ENCODE measurements around the gene ATP8A2. TPM values are rescaled to one million over a fixed set of nuclear protein-coding genes. Genes with fewer than 3 reads are reported as not detected.

The ATP8A2 gene
- polyA plus RNA-seq, 1 donor = 2.1 TPM

DNA sequence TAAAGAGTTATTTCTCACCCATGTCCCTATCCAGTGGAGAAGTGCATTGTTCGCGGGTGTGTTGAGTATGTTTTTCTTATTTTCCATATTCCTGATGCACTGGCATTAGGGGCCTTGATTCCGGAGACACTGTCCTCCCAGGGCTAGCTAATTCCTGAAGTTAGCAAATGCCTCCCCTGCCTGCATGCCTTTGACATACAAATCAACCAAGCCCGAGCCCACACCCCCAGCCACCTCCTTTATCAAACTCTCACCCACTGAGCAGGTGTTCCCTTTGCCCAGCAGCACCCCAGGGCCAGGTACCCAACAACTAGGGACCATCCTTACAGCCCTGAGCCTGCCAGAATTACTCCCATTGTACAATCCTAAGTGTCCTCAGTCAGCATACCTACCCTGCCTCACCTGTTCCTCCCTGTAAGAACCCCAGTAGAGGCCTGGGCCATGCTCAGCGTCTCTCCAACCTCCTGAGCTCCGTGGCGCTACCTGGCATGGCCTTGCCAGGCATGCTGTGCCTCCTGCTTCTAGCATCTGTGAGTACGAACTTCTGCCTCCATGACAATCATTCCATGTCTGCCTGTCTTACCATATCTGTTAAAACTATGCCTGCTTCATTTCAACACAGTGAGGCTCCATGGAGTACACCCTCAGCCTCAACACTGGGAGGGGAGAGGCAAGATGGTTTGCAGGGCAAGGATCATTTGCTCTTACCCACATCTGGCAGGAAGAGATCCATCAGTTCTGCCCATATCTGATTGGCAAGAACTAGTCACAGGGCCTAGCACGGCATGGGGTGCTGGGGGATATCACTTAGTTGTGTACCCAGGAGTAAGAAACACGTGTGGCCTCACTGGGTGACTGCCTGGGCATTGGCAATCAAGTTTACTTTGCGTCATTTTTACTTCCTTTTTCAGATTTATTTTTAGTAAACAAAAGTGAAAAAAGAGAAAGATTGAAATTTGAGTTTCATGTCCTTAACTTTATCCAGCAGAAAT lies 476.2 kb downstream of the ATP8A2 start:
- DNase-seq (ENCODE audit: low read depth) = no peak

DNA sequence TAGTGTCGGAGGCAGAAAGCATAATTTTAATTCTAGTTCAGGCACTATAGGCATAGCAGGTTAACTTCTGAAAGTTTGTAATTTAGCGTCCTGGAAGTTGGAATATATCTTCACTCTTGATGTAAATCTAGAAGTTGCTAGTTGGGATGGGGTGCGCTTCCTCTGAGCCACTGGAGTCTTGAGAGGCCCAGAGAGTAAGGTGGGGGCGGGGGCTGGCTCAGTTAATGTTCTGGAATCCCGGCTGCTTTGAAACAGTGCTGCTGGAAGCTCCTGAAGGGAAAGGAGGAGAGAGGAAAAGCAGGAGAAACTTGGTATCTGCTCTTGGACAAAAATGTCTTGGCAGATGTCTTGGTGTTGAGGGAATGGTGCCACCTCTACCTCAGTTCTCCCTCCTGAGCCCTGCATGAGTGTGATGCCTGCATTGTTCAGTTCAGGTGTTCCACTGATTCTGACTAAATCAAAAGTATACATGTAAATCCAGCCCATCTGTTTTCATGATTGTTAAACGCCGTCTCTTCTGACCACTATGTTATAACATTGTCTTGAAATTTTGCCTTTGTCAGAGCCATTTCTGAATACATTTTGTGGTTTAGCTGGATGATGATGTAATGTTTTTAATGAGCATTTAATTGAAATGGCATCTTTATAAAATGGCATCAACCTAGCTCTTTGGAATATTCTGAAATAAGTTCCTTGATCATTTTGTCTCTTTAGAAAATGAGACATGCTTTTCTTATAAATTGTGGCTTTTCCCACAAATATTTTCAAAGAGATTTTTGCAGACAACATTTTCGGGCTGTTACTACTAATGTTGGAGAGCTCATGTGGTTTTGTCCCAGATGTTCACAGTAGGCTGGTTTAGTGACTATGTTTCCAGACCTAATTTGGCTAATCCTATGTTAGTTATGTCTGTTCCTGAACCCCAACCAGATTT lies 477.3 kb downstream of the ATP8A2 start:
- DNase-seq (ENCODE audit: low read depth) = no peak

DNA sequence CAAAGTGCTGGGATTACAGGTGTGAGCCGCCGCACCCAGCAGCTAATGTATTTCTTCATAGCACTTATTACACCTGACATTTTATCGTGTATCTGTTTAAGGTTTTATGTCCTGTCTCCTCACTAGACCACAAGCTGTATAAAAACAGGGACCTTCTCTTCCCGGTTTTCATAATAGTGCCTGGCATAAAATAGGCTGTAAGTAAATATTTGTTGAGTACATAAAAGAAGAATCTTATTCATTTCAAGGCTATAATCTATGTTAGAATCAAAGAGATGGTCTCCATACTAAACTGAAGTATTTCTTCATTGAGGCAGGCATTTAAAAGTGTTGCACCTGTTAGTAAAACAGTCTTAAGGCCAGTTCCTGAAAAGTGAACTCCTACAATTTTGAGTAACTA lies 486.1 kb downstream of the ATP8A2 start:
- DNase-seq (ENCODE audit: low read depth) = no peak

DNA sequence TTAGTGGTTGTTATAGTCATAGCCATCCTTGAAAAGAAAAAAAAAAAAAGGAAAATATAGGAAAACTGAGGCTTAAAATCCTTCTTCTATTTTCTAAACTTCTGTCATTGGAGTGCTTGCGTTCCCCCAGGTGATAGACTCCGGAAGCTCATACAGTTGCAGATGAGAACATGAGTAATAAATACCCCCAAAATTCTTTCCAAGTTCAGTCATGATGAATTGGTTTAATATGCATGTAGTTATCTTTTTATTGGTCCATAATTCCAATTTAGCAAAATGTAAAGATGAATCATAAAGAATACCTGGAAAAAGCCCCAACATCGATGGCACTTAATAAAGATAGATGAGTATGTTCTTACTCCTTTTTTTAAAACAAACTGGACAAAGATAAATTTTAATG lies 487.8 kb downstream of the ATP8A2 start:
- no peak for DNase-seq (ENCODE audit: low read depth)

- no peak for DNase-seq (ENCODE audit: low read depth)
Observed at GRCh38 chr13:25860265-25860664, 488.5 kb downstream of the ATP8A2 start.

- DNase-seq (ENCODE audit: low read depth) = no peak
Observed at GRCh38 chr13:25860862-25861261, 489.1 kb downstream of the ATP8A2 start.

- DNase-seq (ENCODE audit: low read depth) = no peak
Observed at GRCh38 chr13:25862156-25862555, 490.4 kb downstream of the ATP8A2 start.

DNA sequence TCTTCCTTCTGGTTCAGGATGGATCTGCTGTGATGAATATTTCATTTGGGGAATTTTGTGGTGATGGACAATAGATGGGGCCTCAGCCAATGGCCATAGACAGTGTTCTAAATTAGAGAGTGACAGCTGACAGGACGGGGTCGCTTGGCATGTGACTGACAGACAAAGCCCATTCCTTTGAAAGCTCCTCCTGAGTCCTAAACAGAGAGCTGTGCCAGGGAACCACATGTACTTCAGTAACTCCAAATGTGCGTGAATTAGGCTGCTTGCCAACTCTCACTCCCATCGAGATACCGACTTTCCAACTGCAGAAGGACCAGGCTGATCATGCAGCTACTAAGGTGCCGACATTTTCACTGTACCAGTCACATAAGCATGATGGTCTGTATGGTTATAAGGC lies 492.3 kb downstream of the ATP8A2 start:
- no peak for DNase-seq (ENCODE audit: low read depth)

DNA sequence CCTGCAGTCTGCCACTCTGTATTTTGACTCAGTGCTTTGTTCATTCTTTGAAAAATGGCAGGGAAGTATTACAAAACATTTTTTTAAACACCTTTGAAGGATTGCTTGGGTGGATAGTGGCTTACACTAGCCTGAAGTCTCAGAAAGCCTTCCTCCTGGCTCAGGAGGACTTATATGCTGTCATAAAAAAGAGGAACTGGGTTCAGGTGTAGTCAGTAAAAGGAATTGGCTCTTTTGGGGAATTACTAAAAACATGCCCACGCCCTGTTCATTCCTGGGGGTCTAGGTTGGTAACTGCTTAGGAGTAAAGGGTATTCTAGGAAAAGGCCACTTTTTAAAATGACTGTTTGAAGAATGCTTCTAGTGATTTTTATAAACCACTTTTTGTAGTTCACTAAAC lies 493.2 kb downstream of the ATP8A2 start:
- DNase-seq (ENCODE audit: low read depth) = no peak

DNA sequence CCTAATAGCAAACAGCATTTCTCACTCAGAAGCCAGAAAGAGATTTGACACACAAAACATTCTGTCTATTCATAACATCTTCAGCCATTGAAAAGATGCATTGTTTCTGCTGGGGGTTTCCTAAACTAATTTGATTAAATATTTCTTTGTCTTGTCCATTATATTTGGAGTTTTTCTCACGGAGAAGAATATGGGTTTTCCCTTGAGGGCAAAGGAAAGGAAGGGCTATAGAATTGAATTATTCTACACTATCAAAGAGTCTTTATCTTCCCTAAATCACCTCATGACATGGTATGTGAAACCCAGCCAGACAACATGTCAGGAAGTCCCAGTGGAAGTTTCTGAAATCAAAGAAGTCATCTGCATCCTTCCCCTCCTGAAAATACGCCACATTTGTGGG lies 493.6 kb downstream of the ATP8A2 start:
- DNase-seq (ENCODE audit: low read depth) = no peak

DNA sequence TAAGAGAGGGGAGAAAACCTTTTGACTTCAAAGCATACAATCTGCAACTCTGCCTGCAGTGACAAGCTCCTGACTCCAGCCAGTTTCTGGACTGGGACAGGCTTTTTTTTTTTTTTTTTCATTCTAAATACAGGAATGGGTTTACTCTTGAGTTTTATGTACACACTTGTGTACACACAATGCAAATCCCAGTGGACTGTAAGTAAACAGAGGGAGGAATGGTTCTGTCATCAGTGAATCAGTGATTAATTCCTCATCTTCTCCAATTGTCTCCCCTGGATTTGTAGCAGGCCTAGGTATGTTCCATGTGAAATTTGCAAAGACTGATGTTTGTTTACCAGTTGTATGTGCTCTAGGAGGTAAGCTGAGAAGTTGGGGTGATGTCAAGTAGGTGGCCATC lies 495.3 kb downstream of the ATP8A2 start:
- DNase-seq (ENCODE audit: low read depth) = no peak

- DNase-seq (ENCODE audit: low read depth) = no peak
Observed at GRCh38 chr13:25868490-25868889, 496.7 kb downstream of the ATP8A2 start.

DNA sequence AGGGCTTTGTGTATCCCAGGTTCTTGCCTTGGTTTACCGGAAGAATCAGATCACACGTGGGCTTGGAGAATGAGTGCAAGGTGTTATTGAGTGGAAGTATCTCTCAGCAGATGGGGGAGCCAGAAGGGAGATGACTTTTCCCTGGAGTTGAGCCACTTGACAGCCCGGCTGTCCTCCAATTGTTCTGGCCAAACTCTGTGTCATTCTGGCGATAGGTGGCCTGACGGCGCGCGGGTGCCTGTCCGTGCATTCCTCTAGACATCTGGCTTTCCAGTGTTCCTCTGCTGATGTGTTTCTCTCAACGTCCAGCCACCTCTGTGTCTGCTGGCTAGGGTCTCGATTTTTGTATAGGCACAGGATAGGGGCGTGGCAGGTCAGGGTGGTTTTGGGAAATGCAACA lies 498.2 kb downstream of the ATP8A2 start:
- no peak for DNase-seq (ENCODE audit: low read depth)

DNA sequence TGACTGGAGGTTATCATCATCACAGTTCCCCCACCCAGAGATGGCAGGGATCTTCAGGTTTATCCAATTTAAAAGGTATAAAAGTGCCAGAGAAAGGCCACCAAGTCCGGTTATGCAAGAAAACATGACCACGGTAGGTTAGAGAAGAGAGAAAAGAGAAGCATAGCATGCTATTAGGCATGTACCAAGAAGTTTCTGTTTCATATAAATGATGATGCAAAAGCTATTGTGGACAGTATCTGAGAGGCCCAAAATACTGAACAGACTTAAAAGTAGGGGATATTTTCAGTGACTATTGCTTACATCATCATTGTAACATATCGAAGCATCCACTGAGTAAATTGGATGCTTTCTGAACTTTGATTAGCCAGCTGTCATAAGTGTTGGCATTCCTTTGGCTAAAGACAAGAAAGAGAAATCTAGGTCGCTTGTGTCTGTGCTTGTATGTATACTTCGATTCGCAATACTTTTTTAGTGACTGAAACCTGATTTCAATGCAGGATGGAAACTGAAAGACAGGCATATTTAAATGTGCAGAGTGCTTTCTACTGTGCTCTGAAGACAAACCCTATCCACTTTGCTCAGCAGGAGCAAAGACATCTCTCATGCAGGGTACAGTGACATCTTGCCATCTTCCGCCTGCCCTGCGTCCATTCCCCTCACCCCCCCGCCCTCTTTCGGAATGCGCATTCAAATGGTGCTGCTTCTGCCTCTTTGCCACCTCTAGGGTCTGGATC lies 499.8 kb downstream of the ATP8A2 start:
- no peak for DNase-seq (ENCODE audit: low read depth)

GRCh38 chr13:25872481-25873241 lies 500.9 kb downstream of the ATP8A2 start:
- DNase-seq (ENCODE audit: low read depth) = no peak

DNA sequence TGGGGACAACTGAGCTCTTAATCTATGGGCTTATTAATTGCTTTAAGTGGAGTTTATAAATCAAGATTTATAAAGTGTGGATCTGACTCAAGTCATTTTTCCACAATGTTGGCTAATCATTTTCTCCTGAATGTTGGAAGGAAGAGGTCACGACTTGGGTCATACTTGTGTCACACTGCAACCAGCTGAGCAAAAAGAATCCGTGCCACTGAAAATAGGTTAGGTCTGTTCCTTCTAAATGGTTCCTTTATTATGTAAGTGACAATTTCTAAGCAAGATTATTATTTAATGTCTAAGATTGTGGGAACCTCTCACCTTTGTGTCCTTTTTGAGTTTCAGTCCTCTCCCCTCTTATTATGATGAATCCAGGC lies 501.5 kb downstream of the ATP8A2 start:
- DNase-seq (ENCODE audit: low read depth) = no peak

GRCh38 chr13:25874064-25874737 lies 502.4 kb downstream of the ATP8A2 start:
- no peak for DNase-seq (ENCODE audit: low read depth)

DNA sequence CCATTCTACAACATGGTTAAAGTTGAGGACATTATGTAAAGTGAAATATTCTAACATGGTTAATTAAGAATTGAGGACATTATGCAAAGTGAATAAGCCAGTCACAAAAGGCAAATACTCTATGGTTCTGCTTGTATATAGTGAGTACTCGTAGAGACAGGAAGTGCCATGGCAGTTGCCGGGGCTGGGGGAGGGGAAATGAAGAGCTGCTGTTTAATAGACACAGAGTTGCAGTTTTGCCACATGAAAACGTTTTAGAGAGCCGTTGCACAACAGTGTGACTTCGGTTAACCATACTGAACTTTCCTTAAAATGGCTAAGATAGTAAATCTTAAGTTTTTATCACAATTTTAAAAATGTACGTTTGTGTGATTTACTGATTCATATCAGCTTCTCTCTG lies 503.1 kb downstream of the ATP8A2 start:
- no peak for DNase-seq (ENCODE audit: low read depth)

DNA sequence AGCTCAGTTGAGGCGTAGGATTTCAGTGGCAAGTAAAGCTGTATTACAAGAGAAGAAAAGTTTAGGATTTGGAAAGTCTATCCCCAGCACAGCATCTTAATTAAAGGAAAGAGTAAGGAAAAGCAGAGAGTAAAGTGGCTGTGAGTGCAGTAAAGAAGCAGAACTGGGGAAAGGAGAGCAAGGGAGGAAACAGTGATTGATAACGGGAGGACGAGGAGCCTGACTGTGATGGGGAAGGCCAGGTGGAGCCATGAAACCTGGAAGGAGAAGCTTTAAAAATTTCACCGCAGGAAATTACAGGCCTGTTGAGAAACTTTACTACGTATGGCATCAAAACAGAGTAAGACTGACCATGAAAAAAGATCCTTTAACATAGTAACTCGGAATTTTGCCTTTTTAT lies 504.5 kb downstream of the ATP8A2 start:
- DNase-seq (ENCODE audit: low read depth) = no peak

- no peak for DNase-seq (ENCODE audit: low read depth)
Observed at GRCh38 chr13:25879466-25879865, 507.7 kb downstream of the ATP8A2 start.

All from forelimb muscle (tissue), 1 donor.